ENCODE data around the gene RTKN2.

RTKN2 gene

GRCh38 chr10:62186999-62187675 is 81.5 kb downstream of the RTKN2 start:
- H3K27me3 ChIP-seq (ENCODE audit: insufficient read depth, low read length) = no peaks in the 10 kb centered on the region
- H3K4me3 ChIP-seq (ENCODE audit: low read length) = no peak overlapping the region
- peaks cover 3% of the 10 kb centered on the region for H3K4me1 ChIP-seq (ENCODE audit: insufficient read depth, low read length)
- H3K9ac ChIP-seq (ENCODE audit: low read depth, low read length) = no peak overlapping the region
- H3K36me3 ChIP-seq (ENCODE audit: insufficient read depth, low read length) = peaks cover 8% of the 10 kb centered on the region; the same call in 1 of the 2 replicates
- H3K9me3 ChIP-seq (ENCODE audit: insufficient read depth, low read depth, low read length) = no peaks in the 10 kb centered on the region
- H3K27ac ChIP-seq (ENCODE audit: low read depth, low read length) = no peak overlapping the region
- WGBS = 92% methylated on average over 1 of the region's 2 CpGs

DNA sequence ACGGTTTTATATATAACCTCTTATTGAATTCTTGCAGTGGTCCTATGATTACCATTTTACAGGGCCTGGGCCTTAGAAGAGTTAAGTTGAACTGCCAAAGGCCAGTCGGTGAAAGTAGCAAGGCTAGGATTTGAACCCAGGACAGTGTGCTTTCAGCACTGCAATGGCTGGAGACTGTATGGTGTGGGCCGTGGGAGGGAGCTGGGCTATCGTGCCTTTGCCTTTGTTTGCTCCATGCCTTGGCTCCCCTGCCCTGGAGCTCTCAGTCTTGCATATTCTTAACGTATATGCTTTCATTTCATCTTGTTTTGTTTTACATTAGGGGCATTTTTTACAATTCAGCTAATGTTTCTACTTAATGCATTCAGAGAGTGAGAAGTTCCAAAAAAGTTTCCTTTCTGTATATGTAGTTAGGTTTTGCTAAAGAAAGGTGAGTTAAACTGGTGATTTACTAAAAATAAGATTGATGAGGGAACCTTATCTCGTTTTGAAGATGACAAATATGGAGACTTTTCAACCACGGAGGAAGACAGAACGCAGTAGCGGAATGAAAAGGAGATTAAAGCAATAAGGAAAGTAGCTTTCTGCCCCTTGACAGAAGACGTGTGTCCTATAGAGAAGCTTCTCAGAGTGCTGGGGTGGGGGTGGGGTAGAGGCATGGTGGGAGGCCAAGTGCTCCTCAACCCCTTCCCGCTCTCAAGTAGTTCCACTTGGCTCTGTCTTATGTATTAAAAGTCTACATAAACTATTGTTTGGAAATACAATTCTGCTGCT is 82.5 kb downstream of the RTKN2 start:
- H3K27me3 ChIP-seq (ENCODE audit: insufficient read depth, low read length) = no peaks in the 10 kb centered on the region
- no peak overlapping the region for H3K4me3 ChIP-seq (ENCODE audit: low read length)
- no peak overlapping the region for H3K9ac ChIP-seq (ENCODE audit: low read depth, low read length)
- no peaks in the 10 kb centered on the region for H3K9me3 ChIP-seq (ENCODE audit: insufficient read depth, low read depth, low read length)
- 87% methylated on average over 10 of the region's 11 CpGs for WGBS
- H3K4me1 ChIP-seq (ENCODE audit: insufficient read depth, low read length) = peaks cover 3% of the 10 kb centered on the region
- H3K27ac ChIP-seq (ENCODE audit: low read depth, low read length) = no peak overlapping the region
- H3K36me3 ChIP-seq (ENCODE audit: insufficient read depth, low read length) = peaks cover 7% of the 10 kb centered on the region; the same call in 1 of the 2 replicates

- 60% methylated on average over 1 of the region's 5 CpGs for WGBS
- Histone ChIP-seq H3K9ac (ENCODE audit: low read depth, low read length) (no peak overlapping the region), H3K27me3 (ENCODE audit: insufficient read depth, low read length) (no peaks in the 10 kb centered on the region), H3K27ac (ENCODE audit: low read depth, low read length) (no peak overlapping the region), H3K9me3 (ENCODE audit: insufficient read depth, low read depth, low read length) (no peaks in the 10 kb centered on the region), H3K36me3 (ENCODE audit: insufficient read depth, low read length) (peaks cover 4% of the 10 kb centered on the region; the same call in 1 of the 2 replicates), H3K4me3 (ENCODE audit: low read length) (no peak overlapping the region), H3K4me1 (ENCODE audit: insufficient read depth, low read length) (peaks cover 3% of the 10 kb centered on the region)
Measured at GRCh38 chr10:62183857-62184795, 84.5 kb downstream of the RTKN2 start.

- Histone ChIP-seq H3K9me3 (ENCODE audit: insufficient read depth, low read depth, low read length) (no peaks in the 10 kb centered on the region), H3K4me3 (ENCODE audit: low read length) (no peak overlapping the region), H3K4me1 (ENCODE audit: insufficient read depth, low read length) (peaks cover 3% of the 10 kb centered on the region), H3K36me3 (ENCODE audit: insufficient read depth, low read length) (peaks cover 4% of the 10 kb centered on the region; the same call in 1 of the 2 replicates), H3K27me3 (ENCODE audit: insufficient read depth, low read length) (no peaks in the 10 kb centered on the region), H3K9ac (ENCODE audit: low read depth, low read length) (no peak overlapping the region), H3K27ac (ENCODE audit: low read depth, low read length) (no peak overlapping the region)
- WGBS = 99% methylated on average over 3 of the region's 3 CpGs
Measured at GRCh38 chr10:62183442-62183841, 85.2 kb downstream of the RTKN2 start.

- Histone ChIP-seq H3K9me3 (ENCODE audit: insufficient read depth, low read depth, low read length) (no peaks in the 10 kb centered on the region), H3K4me3 (ENCODE audit: low read length) (no peak overlapping the region), H3K27ac (ENCODE audit: low read depth, low read length) (no peak overlapping the region), H3K4me1 (ENCODE audit: insufficient read depth, low read length) (peaks cover 3% of the 10 kb centered on the region), H3K27me3 (ENCODE audit: insufficient read depth, low read length) (no peaks in the 10 kb centered on the region), H3K9ac (ENCODE audit: low read depth, low read length) (no peak overlapping the region), H3K36me3 (ENCODE audit: insufficient read depth, low read length) (peaks cover 4% of the 10 kb centered on the region; the same call in 1 of the 2 replicates)
- WGBS = 89% methylated on average over 2 of the region's 4 CpGs
Measured at GRCh38 chr10:62182595-62182994, 86.0 kb downstream of the RTKN2 start.

DNA sequence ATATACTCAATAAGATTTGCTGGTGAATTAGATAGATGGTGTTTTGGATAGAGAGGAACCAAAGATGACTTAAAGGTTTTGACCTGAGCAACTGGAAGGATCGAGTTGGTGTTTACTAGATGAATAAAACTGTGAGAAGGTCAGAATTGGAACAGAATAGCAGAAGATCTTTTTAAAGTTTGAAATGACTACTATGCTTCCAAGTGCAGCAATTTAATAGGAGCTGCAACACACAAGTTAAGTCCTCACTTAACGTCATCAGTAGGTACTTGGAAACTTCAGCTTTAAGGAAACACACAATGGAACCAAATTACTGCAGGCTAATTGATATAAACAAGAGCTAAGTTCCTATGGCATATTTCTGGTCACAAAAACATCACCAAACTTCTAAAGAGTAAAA is 86.5 kb downstream of the RTKN2 start:
- WGBS = 89% methylated on average over 2 of the region's 2 CpGs

GRCh38 chr10:62180677-62181076 is 88.0 kb downstream of the RTKN2 start:
- peaks cover 4% of the 10 kb centered on the region; the same call in 1 of the 2 replicates for H3K36me3 ChIP-seq (ENCODE audit: insufficient read depth, low read length)
- H3K27ac ChIP-seq (ENCODE audit: low read depth, low read length) = no peak overlapping the region
- no peak overlapping the region for H3K4me3 ChIP-seq (ENCODE audit: low read length)
- no peaks in the 10 kb centered on the region; the same call in 1 of the 2 replicates for H3K4me1 ChIP-seq (ENCODE audit: insufficient read depth, low read length)
- H3K9me3 ChIP-seq (ENCODE audit: insufficient read depth, low read depth, low read length) = no peaks in the 10 kb centered on the region
- WGBS = 90% methylated on average over 4 of the region's 4 CpGs
- H3K27me3 ChIP-seq (ENCODE audit: insufficient read depth, low read length) = no peaks in the 10 kb centered on the region
- H3K9ac ChIP-seq (ENCODE audit: low read depth, low read length) = no peak overlapping the region

More for the DNA sequence above, 86.5 kb downstream of the RTKN2 start:
- peaks cover 3% of the 10 kb centered on the region for H3K4me1 ChIP-seq (ENCODE audit: insufficient read depth, low read length)
- peaks cover 4% of the 10 kb centered on the region; the same call in 1 of the 2 replicates for H3K36me3 ChIP-seq (ENCODE audit: insufficient read depth, low read length)
- H3K27ac ChIP-seq (ENCODE audit: low read depth, low read length) = no peak overlapping the region
- H3K9ac ChIP-seq (ENCODE audit: low read depth, low read length) = no peak overlapping the region
- no peaks in the 10 kb centered on the region for H3K9me3 ChIP-seq (ENCODE audit: insufficient read depth, low read depth, low read length)
- H3K27me3 ChIP-seq (ENCODE audit: insufficient read depth, low read length) = no peaks in the 10 kb centered on the region
- H3K4me3 ChIP-seq (ENCODE audit: low read length) = no peak overlapping the region

DNA sequence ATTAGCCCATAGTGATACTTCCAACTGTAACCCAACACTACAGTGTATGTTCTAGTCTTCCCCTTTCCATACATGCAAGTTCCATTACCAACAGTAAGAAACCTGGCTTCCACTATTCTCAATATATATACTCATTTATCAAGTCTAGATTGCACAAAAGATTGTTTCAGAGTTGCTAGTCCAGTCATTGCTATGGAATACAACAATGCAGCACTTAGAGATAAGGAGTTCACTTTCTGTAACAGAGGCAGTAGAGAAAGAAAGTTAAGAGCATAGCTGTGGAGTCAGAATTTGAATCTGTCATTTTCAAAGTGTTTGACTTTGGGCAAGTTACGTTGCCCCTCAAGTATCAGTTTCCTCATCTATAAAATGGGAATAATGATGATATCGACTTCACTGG is 90.1 kb downstream of the RTKN2 start:
- WGBS = 100% methylated on average over 2 of the region's 2 CpGs
- no peak overlapping the region for H3K27ac ChIP-seq (ENCODE audit: low read depth, low read length)
- H3K4me3 ChIP-seq (ENCODE audit: low read length) = no peak overlapping the region
- H3K36me3 ChIP-seq (ENCODE audit: insufficient read depth, low read length) = no peaks in the 10 kb centered on the region
- H3K27me3 ChIP-seq (ENCODE audit: insufficient read depth, low read length) = no peaks in the 10 kb centered on the region
- H3K9me3 ChIP-seq (ENCODE audit: insufficient read depth, low read depth, low read length) = no peaks in the 10 kb centered on the region
- no peaks in the 10 kb centered on the region for H3K4me1 ChIP-seq (ENCODE audit: insufficient read depth, low read length)
- H3K9ac ChIP-seq (ENCODE audit: low read depth, low read length) = no peak overlapping the region

GRCh38 chr10:62177111-62177510 is 91.5 kb downstream of the RTKN2 start:
- H3K4me3 ChIP-seq (ENCODE audit: low read length) = no peak overlapping the region
- H3K27ac ChIP-seq (ENCODE audit: low read depth, low read length) = no peak overlapping the region
- 100% methylated on average over 2 of the region's 3 CpGs for WGBS

DNA sequence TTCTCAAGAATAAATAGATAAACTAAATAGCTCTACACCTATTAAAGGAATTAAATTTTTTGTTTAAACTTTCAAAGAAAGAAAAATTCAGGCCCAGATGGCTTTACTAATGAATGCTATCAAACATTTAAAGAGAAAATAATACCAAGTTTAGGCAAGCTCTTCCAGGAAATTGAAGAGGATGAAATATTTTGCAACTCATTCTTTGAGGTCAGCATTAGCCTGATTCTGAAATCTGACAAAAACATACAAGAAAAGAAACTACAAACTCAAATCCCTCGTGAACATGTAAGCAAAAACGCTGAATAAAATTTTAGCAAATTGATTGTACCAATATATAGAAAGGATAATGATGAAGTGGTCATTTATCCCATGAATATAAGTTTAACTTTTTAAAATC is 93.4 kb downstream of the RTKN2 start:
- Histone ChIP-seq H3K27me3 (ENCODE audit: insufficient read depth, low read length) (no peaks in the 10 kb centered on the region), H3K4me1 (ENCODE audit: insufficient read depth, low read length) (no peaks in the 10 kb centered on the region), H3K27ac (ENCODE audit: low read depth, low read length) (no peak overlapping the region), H3K9me3 (ENCODE audit: insufficient read depth, low read depth, low read length) (no peaks in the 10 kb centered on the region), H3K9ac (ENCODE audit: low read depth, low read length) (no peak overlapping the region), H3K4me3 (ENCODE audit: low read length) (no peak overlapping the region), H3K36me3 (ENCODE audit: insufficient read depth, low read length) (no peaks in the 10 kb centered on the region)
- WGBS = no CpG with 5 or more reads among the region's 2 CpGs

More at GRCh38 chr10:62177111-62177510, 91.5 kb downstream of the RTKN2 start:
- Histone ChIP-seq H3K9me3 (ENCODE audit: insufficient read depth, low read depth, low read length) (no peaks in the 10 kb centered on the region), H3K27me3 (ENCODE audit: insufficient read depth, low read length) (no peaks in the 10 kb centered on the region), H3K9ac (ENCODE audit: low read depth, low read length) (no peak overlapping the region), H3K36me3 (ENCODE audit: insufficient read depth, low read length) (no peaks in the 10 kb centered on the region), H3K4me1 (ENCODE audit: insufficient read depth, low read length) (no peaks in the 10 kb centered on the region)

Measured in HUES64 (cell line).